Stimulated activated CD4-positive, alpha-beta T cell treated with anti-CD3 and anti-CD28 coated beads, Interleukin-4, amount 100 ng/mL, for 1 hour (primary cell): ENCODE measurements around the gene HYLS1.
"Not testable (repeated sequence)": the region's sequence is repeated elsewhere in the genome, so short reads cannot be mapped to it uniquely, and the experiment has no call there.

Experiments used
- DNase-seq: peaks from one replicate; pipeline ENCODE4 v3.0.0-alpha.2; 2020

The HYLS1 gene, protein sequence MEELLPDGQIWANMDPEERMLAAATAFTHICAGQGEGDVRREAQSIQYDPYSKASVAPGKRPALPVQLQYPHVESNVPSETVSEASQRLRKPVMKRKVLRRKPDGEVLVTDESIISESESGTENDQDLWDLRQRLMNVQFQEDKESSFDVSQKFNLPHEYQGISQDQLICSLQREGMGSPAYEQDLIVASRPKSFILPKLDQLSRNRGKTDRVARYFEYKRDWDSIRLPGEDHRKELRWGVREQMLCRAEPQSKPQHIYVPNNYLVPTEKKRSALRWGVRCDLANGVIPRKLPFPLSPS

GRCh38 chr11:125887373-125888324 lies at the start of gene HYLS1:
Gene HYLS1, plus strand, starts transcription at chr11:125887668. Its CDS starts 11,701 bp downstream, at chr11:125899369.
- peak; percentile 91 for DNase-seq

DNA sequence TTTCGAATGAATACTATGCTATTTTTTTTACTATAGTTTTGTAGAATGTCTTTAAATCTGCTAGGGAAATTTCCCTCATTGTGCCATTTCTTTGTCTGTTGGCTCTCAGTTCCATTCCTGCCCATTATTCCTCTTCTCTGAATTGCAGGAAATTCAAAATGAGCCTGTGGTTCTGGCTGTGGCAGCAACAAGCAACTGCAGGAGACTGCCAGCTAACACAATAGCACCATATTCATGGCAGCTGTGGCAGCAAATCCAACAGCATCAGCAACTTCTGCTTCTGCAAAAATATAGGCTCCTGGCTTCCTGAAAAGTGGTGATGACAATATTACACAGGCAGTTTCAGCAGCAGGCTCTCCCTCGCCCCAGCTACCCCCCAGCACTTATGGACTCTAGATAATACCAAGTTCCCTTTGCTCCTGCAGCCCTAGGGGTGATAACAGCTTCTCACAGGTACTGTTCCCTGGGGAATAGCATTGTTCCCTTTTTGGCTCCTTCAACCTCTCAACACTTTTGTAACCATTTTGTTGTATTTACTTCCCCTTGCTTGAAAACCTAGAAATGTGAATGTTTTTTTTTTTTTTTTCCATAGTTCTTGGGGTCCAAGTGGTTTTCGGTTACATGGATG lies 45.0 kb upstream of the HYLS1 start:
- DNase-seq, result no peak

GRCh38 chr11:125846188-125846587 lies 41.3 kb upstream of the HYLS1 start:
- no peak for DNase-seq

- not testable (repeated sequence) for DNase-seq
Measured at GRCh38 chr11:125857670-125858069, 29.8 kb upstream of the HYLS1 start.

DNA sequence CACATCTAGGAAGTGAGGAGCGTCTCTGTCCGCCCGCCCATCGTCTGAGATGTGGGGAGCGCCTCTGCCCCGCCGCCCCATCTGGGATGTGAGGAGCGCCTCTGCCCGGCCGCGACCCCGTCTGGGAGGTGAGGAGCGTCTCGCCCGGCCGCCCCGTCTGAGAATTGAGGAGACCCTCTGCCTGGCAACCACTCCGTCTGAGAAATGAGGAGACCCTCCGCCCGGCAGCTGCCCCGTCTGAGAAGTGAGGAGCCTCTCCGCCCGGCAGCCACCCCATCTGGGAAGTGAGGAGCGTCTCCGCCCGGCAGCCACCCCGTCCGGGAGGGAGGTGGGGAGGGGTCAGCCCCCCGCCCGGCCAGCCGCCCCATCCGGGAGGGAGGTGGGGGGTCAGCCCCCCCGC lies 24.7 kb upstream of the HYLS1 start:
- not testable (repeated sequence) for DNase-seq

DNA sequence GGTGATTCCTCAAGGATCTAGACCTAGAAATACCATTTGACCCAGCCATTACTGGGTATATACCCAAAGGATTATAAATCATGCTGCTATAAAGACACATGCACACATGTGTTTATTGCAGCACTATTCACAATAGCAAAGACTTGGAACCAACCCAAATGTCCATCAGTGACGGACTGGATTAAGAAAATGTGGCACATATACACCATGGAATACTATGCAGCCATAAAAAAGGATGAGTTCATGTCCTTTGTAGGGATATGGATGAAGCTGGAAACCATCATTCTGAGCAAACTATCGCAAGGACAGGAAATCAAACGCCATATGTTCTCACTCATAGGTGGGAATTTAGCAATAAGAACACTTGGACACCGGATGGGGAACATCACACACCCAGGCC lies 22.1 kb upstream of the HYLS1 start:
- DNase-seq, result not testable (repeated sequence)

DNA sequence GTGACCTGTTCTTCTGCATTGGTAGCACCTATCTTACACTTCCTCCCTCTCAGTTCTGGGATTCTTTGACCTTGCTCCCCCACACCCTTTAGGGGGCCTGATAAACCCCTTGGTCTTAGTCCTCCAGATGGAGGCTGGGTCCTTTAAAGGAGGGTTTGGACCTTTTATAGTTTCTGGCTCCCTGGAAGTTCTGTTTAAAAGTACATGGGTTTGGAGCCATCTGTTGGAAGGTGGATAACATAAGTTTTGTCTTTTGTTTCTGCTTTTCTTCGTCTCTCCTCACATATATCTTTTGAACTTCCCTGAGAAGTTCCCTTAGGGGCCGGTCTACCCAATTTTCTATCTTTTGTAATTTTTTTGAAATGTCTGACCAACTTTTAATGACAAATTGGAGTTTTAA lies 17.9 kb upstream of the HYLS1 start:
- DNase-seq, result no peak

GRCh38 chr11:125871391-125872137 lies 15.9 kb upstream of the HYLS1 start:
- DNase-seq, result peak; percentile 12

- DNase-seq, result no peak
Measured at GRCh38 chr11:125872138-125872491, 15.4 kb upstream of the HYLS1 start.

- DNase-seq, result no peak
Measured at GRCh38 chr11:125873881-125874555, 13.4 kb upstream of the HYLS1 start.

DNA sequence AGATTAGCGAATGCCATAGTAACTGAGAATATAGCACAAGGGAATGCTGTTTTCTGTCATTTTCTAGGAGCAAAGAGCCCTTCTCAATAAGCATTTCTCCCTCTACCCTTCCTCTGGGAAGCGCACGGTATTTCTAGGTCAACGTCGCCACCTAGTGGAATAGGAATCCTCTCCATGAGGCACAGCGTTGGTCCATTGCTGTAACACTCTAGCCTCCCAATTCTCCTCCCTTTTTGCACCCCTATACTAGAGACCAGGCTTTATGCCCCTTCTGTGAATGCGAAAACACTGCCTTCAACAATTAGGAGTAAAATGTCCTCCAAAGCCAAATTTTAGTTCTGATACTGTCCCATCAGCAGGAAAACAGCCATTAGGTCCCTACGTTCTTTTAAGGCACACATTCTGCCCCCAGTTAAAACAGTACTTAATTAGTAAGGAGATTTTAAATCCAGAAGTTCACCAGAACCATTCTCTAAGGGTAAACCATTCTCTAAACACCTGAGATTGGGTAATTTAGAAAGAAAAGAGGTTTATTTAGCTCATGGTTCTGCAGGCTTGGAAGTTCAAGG lies 12.8 kb upstream of the HYLS1 start:
- peak; percentile 28 for DNase-seq

- no peak for DNase-seq
Measured at GRCh38 chr11:125881291-125881690, 6.2 kb upstream of the HYLS1 start.

DNA sequence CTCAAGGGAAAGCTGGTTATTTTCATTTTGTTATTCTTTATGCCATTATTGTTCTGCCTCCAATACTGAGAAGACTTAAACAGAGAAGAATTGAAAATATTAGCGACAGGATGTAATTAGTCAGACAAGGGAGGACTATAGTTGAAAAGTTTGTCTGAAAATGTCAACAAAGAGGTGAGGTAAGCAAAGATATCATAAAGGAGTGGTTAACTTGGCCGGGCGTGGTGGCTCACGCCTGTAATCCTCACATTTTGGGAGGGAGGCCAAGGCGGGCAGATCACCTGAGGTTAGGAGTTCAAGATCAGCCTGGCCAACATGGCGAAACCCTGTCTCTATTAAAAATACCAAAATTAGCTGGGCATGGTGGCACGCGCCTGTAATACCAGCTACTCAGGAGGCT lies 4.1 kb upstream of the HYLS1 start:
- no peak for DNase-seq

DNA sequence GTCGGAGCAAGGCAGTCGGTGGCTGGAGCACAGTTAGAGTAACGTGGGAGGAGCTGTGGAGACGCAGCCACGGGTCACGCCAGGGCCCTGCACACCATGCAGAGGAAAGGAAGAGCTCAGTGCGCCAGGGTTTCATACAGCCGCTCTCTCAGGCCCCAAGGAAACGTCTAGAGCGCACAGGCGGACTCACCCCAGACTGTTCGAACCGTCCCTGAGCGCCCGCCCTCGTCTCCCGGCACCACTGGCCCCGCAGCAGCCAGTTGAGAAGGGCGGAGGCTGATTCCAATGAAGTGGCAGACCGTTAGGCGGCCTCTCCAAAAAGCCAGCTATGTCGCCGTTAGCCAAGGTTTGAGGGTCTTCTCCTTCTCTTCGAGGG lies 483 bp upstream of the HYLS1 start:
- peak; percentile 36 for DNase-seq

DNA sequence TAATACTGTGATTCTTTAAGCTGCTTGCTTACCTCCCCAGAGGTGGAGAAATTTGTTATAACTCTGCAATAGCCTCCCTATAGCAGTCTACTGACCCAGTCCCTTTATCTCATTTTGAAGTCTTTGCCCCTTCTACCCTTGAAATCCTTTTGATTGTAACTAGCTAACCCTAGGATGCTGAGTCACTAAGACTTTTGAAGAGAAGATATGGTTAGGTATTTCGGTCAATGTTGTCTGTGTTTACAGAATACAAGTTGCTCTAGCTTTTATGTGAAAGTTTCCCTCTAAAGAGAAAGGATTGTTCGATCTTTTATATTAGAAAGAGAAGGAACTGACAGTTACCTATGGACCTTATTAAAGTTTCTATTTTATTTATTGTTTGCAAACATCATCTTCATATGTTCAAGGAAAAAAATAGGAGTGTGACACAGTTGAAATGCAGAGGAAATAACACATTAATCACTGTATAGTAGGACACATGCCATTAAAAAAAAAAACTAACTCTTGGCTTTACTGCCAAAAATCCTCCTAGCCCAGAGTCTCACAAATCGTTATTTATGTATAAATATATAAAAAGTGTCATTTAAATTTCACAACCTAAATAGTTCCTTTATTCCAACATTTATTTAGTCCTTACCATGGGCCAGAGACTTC lies 3.1 kb downstream of the HYLS1 start:
- DNase-seq, result no peak

DNA sequence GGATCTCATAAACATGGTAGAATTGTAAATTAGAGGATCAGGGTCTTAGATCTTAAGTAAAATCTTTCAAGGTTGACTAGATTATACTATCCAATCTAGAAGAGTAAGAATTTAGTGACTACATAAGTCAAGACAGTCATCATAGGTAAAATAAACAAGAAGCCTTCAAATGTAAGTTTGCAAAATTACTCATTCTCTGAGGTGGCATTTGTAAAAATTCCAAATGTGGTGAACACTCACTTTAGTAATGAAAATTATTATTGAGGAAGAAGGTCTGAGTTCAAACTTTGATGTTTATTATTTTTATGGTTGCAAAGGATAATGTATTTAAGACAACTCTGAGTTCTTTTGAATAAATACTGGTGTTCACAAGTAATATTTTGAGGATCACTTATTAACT lies 4.6 kb downstream of the HYLS1 start:
- DNase-seq, result no peak

DNA sequence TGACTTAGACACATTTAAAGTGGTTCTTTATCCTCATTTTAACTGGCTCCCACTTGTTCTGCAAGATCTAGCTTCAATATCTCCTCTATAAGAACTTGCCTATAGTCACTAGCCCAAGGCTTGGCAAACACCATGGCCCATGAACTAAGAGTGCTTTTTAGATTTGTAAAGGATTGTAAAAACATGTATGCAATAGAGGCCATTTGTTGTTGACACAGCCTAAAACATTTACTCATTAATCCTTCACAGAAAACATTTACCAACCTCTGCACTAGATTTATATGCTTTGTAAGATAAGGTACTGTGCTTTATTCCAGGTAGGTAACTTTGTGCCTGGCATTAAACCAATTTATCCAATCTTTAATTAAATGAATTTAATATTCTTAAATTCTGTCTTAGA lies 5.5 kb downstream of the HYLS1 start:
- no peak for DNase-seq

GRCh38 chr11:125901872-125902271 lies 14.4 kb downstream of the HYLS1 start:
- DNase-seq, result no peak

DNA sequence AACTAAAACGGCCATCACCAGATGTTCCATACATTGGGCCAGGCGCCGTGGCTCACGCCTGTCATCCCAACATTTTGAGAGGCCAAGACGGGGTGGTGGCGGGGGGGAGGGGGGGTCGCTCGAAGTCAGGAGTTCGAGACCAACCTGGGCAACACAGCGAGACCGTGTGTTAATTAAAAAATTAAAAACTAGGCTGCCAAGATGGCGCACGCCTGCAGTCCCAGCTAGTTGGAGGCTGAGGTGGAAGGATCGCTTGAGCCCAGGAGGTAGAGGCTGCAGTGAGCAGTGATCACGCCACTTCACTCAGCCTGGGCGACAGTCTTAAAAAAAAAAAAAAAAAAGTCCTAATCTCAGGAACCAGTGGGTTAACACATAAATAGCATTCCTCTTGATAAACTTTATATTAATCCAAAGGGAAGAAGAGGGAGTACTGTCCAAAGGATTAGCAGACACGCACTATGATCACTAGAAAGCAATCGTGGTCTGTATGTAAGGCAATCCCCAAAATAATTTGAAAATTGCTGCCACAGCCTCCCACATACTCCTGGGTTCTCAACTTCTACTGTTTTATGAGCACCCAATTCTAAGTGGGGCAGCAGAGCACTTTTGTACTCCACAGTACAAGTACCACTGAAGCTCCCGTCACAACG lies 14.9 kb downstream of the HYLS1 start:
- no peak for DNase-seq

- peak; percentile 92 for DNase-seq
Measured at GRCh38 chr11:125902927-125903710, 15.7 kb downstream of the HYLS1 start, which contains the start of gene PUS3. Gene PUS3, minus strand, starts transcription at chr11:125903206. Its CDS starts 6,922 bp downstream, at chr11:125896284.
